T-helper 9 cell (primary cell): Measurements from ENCODE around the gene AKAP8L.

Experiments
- DNase-seq: peaks from one replicate; pipeline ENCODE4 v3.0.0-alpha.2; 2020

The AKAP8L gene

GRCh38 chr19:15432629-15433518, 14.1 kb upstream of the AKAP8L start:
- peak; percentile 88 for DNase-seq

GRCh38 chr19:15432018-15432494, 13.3 kb upstream of the AKAP8L start:
- no peak for DNase-seq

DNA sequence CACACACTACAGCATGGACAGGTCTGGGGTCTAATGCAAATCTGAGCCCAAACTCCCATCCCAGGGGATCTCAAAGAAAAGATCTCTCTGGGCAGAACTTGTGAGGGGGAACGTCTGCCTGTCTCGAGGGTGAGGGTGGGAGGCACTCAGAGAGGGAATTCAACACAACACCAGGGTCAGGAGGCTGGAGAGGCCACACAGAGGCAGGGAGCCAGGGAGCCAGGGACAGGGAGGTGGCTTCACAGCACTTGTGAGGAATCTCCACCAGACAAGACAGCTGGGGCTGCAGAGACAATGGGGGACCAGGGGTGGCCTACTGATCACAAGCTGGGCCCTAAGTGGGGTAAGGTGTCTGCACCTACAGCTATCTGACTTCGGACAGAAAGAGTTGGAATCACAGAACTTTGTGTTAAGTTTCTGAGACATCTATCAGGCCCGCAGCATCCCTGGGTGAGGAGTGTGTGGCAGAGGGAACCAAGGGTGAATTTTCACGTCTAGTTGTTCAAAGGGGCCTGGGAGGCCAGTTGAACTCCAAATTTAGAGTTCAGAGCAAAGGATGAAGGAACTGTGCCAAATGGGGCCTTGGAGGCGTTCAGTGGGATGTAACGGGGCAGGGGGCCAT, 12.7 kb upstream of the AKAP8L start:
- no peak for DNase-seq

DNA sequence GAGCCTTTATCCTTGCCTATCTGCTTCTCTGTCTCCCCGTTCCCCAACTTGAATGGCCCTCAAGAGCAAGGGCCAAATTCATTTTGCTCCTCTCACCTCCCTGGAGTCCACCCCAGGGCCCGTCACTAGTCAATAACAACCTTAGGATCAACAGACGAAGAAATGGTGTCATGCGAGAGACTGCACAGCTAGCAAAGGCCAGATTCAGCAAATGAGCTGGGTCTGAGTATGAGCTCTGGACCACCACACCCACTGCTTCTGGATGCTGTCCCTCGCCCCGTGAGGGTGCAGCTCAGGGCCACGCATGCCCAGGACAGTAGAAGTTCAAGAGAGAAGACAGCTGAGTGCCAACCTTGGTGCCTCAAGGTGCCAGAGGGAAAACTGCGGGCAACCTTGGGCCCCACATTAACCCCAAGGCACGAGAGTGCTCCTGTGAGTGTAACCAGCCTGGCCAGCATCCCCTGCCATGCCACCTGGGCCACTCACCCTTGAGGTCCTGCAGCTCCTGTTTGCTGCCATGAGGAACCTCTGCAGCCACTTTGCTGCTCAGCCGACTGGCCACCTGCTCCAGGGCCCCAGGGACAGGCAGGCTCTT, 11.8 kb upstream of the AKAP8L start:
- DNase-seq = no peak

DNA sequence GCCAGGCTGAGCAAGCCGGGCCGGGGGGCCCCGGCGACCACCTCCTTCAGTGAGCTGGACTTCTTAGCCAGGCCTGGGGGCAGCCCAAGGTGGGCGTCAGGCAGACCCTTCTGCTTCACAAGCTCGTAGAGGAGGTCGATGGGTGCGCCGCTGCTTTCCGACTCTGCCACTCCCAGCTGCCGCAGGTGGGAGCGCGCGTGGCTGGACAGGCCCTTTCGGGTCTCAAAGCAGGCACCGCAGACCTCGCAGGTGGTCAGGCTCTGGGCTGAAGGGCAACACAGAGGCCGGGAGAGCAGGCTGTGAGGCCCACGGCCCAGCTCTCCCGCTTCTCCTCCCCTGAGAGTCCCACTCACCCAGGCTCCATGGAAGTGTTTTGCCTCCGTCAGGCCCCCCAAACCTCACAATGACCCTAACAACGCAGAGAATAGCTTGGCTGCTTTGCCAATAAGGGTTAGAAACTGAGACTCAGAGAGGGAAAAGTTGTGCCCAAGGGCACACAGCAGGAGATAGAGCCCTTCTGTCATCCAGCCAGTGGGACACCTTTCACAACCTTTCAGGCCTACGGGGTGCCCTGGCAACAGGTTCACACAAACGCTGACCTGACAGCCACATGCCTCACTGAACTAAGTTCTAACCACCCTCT, 11.2 kb upstream of the AKAP8L start:
- no peak for DNase-seq

DNA sequence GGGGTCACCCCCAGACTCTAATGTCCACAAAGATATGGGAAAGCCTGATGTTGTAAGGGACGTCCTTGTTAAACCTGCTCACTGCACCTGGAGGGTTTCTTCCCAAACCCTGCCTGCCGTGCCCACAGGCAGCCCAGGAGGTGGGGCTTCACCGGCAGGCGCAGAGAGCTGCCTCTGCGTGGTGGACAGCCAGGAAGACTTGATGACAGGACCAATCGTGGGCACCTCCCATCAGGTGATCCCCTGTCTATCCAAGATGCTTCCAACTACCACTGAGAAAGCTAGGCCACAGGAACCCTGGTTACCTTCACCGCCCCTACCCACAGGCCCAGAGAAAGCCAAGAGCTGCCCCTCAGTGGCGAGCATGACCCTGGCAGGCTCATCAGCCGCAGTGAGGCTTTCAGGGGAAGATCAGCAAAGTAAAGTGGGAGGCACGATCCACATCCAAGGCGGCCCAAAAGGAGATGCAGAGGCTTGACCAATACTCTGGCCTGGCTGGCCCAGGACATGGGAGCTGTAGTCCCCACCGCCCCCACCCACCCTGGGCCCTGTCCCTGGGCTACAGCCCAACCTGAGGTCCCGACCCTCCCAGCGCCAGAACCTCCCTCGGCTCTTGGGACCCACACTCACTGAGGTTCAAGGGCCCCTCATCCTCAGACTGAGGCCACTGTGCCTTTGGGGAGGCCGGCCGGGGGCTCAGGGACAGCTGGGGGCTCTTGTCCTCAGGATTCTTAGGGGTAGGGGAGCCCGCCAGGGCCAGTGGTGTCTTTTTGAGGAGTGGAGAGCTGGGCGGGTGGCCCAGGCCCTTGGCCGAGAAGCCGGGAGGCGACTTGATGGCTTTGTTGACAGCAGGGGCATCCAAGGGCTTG, 10.4 kb upstream of the AKAP8L start:
- DNase-seq = no peak

GRCh38 chr19:15427991-15428471, 9.2 kb upstream of the AKAP8L start:
- DNase-seq = no peak

DNA sequence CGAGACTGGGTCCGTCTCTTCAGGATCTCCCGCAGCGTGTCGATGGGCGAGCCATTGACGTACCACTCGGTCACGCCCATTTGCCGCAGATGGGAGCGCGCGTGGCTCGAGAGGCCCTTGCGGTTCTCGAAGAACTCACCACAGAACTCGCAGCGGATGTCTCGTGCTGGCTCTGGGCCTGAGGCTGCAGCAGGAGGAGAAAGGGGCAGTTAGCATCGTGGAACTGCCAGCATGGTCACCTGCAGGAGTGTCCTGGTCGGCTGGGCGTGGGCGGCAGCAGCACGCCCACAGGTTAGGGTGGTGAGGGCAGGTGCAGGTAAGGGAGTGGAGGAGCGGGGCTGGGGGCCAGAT, 8.5 kb upstream of the AKAP8L start:
- DNase-seq = no peak

GRCh38 chr19:15426485-15427349, 7.9 kb upstream of the AKAP8L start:
- DNase-seq = no peak

- no peak for DNase-seq
Observed at GRCh38 chr19:15425321-15425950, 6.6 kb upstream of the AKAP8L start.

GRCh38 chr19:15424692-15425272, 6.0 kb upstream of the AKAP8L start:
- DNase-seq = no peak

DNA sequence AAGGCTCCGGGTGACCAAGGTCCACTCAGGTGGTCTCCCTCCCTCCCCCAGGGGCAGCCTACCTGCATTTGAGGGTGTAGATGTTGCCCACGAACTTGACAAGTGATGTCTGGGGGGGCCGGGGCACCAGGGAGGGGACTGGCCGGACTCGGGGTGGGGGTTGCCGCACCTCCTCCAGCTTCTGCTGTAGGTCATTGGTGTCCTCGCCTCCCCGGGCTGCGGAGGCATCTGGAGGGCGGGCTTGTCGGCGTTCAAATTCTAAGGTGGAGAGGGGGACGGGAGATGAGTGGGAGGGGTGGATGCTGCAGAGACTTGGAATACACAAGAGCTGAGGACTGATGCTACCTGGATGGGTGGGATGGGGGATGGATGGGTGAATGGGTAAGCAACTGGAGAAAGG, 5.3 kb upstream of the AKAP8L start:
- no peak for DNase-seq

GRCh38 chr19:15423130-15423529, 4.3 kb upstream of the AKAP8L start:
- DNase-seq = no peak

DNA sequence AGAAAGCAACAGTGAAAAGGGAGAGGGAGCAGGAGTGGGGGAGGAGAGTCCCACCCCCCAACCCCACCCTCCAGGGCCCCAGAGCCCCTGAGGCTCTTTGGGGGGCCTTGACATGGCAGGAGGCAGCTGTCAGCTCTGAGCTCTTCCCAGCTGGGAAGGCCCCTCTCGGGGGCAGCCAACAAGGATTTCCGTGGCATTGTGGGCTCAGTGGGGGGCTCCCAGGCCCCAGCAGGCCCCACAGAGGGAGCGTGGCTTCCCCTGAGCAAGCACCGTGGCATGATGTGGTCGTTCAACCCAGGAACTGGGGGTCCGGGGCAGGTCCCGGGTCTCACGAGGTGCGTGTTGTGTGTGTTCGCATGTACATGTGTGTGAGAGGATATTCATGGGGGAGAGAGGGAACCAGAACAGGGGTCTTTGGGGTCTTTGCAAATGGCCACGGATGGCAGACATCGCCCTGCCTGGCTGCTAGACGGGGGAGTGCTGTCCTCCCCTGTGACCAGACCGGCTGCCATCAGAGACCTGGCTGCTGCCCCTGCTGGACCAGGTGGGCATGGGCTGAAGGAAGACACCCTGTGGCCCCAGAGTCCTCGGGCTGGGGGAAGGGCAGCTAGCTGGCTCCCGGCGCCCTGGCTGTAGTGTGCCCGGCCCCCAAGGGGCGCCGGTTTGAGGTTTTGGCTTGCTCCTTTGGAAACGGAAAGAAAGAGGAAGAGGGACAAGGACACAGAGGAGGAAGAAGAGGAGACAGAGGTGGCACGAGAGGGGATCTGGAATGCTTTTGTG, 3.7 kb upstream of the AKAP8L start:
- no peak for DNase-seq

- DNase-seq = no peak
Observed at GRCh38 chr19:15421721-15422260, 3.0 kb upstream of the AKAP8L start.

- DNase-seq = no peak
Observed at GRCh38 chr19:15421136-15421695, 2.4 kb upstream of the AKAP8L start.

DNA sequence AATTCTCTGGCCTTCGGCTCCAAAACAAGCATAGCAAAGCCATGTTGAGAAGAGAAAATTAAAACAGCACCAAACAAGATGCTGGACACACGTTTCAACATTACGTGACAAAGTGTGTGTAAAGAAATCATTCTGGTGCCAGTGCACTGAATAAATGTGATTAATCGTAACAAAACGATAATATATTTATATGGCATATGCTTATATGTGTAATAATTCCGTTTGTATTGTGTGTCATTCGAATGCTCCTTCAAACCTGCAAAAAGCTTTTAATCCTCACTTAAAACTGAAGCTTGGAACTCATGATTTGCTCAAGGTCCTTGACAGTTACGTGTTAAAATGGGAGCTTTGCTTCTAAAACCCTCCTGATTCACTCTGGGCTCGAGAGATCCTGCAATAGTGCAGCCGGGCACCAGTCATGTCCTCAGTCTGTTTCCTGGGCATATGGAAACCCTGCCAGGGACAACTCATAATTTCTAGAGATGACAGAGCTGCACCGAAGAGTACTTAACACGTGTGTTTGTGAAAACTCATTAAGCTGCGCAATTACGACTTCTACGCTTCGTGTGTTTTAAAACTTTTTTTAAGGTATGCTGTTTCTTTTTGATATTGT, 731 bp upstream of the AKAP8L start:
- no peak for DNase-seq

- no peak for DNase-seq
Observed at GRCh38 chr19:15418231-15418578, 583 bp downstream of the AKAP8L start.

DNA sequence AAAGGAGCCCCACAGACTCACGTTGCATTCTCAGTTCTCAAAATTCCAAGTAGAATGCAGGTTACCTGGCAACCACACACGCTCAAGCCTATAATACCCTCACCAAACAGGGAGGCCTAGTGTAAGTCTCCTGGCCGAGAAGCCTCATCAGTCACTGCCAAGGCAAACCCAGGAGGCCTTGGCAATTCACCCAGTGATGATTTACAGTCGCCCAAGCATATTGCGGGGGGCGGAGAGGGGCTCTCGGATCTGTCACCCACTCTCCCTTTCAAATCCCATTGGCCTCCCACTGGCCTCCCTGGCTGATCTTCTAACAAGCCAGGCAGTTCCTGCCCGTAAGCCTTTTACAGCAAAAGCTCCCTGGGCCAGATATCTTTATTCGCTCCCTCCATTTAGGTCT, 1.1 kb downstream of the AKAP8L start:
- no peak for DNase-seq
